A673 (cell line): ENCODE data around the gene FEM1A.
"Not testable (repeated sequence)": the region's sequence is repeated elsewhere in the genome, so short reads cannot be mapped to it uniquely, and the experiment has no call there.

Experiments used
- EZH2 ChIP-seq: fragments of 200-600 bp; sonication (generic); IDR thresholded peaks from 2 replicates; pipeline ENCODE4 v1.6.1; 2017; ENCODE audit warnings: borderline replicate concordance, low read depth, mild to moderate bottlenecking, mixed read lengths, antibody characterized with exemption, low read length; ENCODE audit not compliant: poor library complexity, severe bottlenecking
- TF ChIP-seq, protein P1 (sequence below): fragments of 300-800, 200-600 bp; sonication (generic); conservative IDR thresholded peaks from 2 replicates; pipeline ENCODE4 v1.5.1; 2017; ENCODE audit warnings: low read depth, mild to moderate bottlenecking, antibody characterized with exemption, low read length, moderate library complexity, mixed read lengths

DNA sequence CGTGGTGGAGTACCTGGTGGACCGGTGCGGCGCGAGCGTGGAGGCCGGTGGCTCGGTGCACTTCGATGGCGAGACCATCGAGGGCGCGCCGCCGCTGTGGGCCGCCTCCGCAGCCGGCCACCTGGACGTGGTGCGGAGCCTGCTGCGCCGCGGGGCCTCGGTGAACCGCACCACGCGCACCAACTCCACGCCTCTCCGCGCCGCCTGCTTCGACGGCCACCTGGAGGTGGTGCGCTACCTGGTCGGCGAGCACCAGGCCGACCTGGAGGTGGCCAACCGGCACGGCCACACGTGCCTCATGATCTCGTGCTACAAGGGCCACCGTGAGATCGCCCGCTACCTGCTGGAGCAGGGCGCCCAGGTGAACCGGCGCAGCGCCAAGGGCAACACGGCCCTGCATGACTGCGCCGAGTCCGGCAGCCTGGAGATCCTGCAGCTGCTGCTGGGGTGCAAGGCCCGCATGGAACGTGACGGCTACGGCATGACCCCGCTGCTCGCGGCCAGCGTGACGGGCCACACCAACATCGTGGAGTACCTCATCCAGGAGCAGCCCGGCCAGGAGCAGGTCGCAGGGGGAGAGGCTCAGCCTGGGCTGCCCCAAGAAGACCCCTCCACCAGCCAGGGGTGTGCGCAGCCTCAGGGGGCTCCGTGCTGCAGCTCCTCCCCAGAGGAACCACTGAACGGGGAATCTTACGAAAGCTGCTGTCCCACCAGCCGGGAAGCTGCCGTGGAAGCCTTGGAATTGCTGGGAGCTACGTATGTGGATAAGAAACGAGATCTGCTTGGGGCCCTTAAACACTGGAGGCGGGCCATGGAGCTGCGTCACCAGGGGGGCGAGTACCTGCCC lies 708 bp downstream of the FEM1A start:
- TF ChIP-seq, protein P1, sequence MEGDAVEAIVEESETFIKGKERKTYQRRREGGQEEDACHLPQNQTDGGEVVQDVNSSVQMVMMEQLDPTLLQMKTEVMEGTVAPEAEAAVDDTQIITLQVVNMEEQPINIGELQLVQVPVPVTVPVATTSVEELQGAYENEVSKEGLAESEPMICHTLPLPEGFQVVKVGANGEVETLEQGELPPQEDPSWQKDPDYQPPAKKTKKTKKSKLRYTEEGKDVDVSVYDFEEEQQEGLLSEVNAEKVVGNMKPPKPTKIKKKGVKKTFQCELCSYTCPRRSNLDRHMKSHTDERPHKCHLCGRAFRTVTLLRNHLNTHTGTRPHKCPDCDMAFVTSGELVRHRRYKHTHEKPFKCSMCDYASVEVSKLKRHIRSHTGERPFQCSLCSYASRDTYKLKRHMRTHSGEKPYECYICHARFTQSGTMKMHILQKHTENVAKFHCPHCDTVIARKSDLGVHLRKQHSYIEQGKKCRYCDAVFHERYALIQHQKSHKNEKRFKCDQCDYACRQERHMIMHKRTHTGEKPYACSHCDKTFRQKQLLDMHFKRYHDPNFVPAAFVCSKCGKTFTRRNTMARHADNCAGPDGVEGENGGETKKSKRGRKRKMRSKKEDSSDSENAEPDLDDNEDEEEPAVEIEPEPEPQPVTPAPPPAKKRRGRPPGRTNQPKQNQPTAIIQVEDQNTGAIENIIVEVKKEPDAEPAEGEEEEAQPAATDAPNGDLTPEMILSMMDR, result not testable (repeated sequence)
- TF ChIP-seq EZH2, result not testable (repeated sequence)
